ENCODE data around the gene SLC25A22.

Gene SLC25A22

DNA sequence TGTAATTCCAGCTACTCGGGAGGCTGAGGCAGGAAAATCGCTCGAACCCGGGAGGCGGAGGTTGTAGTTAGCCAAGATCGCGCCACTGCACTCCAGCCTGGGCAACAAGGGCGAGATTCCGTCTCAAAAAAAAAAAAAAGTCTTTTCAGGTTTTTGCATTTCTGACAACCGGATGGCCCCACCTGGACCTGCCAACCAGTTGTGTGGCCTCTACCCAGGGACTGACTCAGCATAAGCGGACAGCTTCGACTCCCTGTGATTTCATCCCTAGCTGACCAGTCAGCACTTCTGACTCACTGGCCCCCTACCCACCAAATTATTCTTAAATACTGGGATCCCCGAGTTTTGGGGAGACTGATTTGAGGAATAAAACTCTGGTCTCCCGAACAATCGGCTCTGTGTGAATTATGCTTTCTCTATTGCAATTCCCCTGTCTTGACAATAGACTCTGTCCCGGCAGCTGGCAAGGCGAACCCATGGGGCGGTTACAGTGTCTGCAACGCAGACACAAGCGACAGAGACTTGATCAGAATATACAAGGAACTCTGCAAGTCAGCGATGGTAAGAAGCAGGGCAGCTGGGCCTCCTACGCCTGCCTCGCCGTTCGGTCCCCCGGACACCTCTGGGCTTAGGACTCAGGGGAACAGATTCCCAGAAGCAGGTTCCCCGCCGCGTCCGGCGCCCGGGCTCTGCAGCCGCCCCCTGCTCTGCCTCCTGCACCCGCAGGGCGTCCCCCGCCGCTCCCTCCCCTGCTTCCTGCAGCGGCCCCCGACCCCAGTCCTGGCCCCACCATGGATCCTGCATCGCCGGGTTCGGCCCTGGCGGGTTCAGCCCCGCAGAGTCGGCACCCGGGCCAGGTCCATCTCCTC, 51.6 kb downstream of the SLC25A22 start:
- peak; percentile 86 for DNase-seq (ENCODE audit: low spot score)

DNA sequence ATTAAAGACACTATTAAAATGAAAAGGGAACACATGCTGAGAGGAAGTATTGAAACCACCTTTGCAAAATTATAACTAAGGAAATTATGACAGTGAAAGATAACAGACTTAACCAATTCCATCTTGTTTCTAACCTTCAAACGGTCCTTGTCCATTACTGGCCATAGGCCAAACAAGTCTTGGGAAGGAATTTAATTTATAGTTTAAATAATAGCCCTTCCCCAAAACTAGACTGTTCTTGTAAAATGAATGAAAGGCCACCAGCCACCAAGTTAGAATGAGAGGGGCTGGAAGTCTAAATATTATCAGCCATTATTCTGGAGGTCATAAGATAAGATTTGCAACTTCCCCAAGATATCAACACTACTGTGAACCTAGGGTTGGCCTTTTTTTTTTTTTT, 52.7 kb downstream of the SLC25A22 start:
- no peak for DNase-seq (ENCODE audit: low spot score)

DNA sequence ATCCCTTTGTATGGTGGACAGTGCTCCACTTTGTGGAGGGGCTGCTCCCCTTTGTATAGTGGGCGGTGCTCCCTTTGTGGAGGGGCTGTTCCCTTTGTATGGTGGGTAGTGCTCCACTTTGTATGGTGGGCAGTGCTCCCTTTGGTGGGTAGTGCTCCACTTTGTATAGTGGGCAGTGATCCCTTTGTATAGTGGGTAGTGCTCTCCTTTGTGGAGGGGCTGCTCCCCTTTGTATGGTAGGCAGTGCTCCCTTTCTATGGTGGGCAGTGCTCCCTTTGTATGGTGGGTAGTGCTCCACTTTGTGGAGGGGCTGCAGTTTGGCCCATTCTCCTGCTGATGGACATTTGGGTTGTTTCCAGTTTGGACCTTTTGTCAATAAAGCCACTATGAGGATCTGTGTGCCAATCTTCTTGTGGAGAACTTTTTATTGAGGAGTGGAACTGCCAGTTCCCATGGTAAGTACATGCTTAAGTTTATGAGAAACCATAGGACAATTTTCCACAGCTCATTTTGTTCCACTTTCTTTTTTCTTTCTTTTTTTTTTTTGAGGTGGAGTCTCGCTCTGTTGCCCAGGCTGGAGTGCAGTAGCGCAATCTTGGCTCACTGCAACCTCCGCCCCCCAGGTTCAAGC, 55.4 kb downstream of the SLC25A22 start:
- no peak for DNase-seq (ENCODE audit: low spot score)

DNA sequence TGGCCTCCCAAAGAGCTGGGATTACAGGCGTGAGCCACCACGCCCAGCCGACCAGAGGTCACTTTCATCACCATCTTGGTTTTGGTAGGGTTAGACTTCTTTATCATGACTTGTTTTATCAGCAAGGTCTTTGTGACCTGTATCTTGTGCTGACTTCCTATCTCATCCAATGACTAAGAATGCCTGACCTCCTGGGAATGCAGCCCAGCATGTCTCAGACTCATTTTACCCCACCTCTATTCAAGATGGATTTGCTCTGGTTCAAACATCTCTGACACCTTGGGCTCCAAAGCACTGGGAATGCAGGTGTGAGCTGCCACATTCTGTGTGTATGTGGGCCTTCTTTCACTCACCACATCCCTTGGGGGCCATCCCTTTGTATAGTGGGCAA, 55.9 kb downstream of the SLC25A22 start:
- no peak for DNase-seq (ENCODE audit: low spot score)

All from pons (tissue), 1 donor.